IPS-NIHi11 (cell line): Measurements from ENCODE around the gene GPATCH8.

ENCODE experiments used
- DNase-seq: peaks from one replicate; pipeline ENCODE4 v3.0.0; 2012; ENCODE audit warnings: mixed read lengths, low spot score

The GPATCH8 gene

DNA sequence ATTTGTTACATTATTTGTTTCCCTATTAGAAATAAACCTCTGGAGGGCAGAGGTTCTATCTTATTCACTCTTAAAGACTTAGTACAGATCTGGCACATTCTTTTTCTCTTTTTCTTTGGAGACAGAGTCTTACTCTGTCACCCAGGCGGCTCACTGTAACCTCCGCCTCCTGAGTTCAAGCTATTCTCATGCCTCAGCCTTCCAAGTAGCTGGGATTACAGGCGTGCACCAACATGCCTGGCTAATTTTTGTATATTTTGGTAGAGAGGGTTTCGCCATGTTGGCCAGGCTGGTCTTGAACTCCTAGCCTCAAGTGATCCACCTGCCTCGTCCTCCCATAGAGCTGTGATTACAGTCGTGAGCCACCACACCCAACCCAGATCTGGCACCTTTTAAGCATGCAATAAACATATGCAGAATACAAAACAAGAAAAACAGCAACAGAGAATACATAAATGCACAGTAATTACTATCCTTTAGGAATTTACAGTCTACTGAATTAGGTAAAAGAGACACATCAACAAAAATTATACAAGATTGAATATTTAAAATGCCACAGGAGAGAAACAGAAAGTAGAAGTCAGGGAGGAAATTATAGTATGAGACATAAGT, 52.1 kb downstream of the GPATCH8 start:
- DNase-seq: no peak

DNA sequence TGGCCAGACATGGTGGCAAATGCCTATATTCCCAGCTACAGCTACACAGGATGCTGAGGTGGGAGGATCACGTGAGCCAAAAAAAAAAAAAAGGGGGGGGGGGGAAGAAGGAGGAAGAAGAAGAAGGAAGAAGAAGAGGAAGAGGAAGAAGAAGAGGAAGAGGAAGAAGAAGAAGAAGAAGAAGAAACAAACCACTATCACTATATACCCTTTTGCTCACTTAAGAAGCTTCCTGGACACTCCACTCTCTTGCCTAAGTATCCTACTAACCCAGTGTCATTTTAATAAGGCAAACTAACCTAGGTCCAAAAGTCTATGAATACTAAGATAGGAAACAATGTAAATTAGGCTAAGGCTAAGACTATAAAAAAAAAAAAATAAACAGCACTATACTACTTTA, 54.8 kb downstream of the GPATCH8 start:
- no peak for DNase-seq

DNA sequence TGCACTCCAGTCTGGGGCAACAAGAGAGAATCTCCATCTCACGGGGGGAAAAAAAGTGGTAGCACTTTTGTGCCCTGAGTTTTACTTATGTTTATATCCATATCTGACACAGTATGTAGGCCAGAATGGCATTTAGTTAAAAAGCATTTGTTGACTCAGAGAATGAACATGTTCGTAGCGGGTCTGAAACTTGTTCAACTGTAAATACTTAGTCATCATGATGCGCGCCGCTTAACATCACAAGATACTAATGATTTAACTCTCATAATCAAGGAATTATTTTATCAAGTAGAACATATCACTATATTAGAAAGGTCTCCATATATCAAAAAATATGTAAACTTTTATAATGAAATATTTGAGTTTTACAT, 58.5 kb downstream of the GPATCH8 start:
- no peak for DNase-seq

DNA sequence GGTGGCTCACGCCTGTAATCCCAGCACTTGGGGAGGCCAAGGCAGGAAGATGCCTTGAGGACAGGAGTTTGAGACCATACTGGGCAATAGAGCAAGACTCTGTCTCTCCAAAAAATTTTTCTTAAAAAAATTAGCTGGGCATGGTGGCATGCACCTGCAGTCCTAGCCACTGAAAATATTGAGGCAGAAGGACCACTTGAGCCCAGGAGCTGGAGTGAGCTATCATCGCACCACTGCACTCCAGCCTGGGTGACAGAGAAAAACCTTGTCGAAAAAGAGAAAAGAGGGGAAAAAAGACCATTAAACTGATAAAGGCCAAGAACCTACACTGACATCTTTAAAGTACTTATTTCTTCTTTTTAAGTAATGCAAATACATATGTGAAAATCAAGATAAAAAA, 60.4 kb downstream of the GPATCH8 start:
- no peak for DNase-seq

DNA sequence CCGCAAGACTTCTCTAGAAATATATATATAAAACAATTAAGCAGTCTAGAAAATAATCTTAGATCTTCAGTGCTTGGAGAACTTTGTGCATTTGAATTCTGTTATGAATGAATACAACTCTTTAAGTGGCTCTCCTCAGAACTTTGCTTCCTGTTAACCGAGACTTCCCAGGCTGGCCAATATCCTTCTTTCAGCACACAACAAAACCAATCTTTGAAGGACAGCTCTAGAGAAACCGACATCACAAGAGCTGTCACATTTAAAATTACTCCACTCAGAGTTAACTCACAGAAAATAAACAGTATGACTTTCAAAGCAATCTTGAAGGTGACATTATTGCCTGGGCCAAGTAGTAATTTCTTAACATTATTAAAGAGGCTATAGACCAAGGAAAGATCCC, 64.0 kb downstream of the GPATCH8 start:
- DNase-seq: no peak

DNA sequence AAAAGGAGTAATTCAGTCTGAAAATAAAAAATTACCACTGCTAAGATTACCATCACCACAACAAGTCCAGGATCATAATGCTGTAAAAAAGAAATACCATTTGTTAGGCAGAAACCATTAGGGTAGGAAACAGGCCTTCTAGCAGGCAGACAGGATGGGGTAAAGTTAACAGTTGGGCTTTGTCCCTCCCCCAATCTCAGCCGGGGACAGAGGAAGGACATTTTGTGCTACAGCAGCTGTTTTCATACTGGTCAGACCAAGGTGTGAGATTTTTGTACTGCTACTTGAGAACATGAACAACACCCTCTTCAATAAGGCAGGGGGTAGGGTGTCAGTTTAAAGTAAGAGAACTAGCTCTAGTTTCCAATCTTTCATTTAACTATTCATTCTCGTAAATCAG, 64.6 kb downstream of the GPATCH8 start:
- DNase-seq: no peak

DNA sequence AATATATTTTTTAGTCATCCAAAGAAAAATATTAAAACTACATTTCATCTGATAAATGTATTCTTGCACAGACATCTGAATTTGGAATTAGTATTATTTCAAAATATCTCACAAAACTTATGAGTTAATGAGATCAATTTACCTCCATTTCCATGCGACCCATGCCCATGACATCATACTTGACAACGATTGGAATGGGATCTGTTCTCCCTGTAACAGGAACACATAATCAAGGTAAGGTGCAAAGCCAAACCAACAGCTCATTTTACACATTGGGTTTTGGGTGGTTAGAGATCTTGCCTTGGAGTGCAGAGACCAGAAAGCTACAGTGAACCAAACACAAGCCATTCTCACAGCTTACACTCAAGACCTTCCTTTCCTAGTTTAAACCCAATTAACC, 66.9 kb downstream of the GPATCH8 start:
- no peak for DNase-seq

DNA sequence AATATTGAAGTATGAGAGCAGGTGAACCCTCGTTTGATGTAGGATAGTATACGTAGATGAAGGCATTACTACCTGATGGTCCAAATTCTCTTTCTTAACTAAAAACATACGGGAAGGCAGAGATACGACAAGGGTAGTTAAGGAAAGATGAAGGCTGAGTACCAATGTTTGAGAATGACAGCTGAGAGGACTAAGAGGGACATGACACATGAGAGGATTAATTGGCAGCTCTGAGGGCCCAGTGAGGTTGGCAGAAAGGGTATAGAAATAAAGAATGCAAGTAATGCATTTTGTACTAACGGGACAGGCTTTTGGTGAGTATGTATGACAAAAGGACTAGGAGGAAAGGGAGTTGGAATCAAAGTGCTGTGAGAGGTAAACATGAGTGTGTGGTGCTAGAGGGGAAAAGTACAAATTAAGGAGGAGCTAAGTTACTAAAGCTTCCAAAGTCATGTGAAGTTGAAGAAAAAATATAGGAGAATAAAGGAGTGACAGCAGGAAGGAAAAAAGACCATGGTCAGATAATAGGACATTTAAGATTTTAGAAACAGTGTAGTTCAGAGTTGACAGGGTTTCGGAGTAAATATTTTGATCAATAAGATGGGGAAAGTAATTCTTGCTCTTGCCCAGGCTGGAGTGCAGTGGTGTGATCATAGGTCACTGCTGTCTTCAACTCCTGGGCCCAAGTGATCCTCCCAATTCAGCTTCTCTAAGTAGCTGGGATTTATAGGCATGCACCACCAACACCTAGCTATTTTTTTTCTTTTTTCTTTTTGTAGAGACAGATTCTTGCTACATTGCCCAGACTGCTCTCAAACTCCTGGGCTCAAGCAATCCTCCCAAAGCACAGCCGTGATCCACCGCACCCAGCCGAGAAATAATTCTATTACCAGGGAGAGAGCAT, 70.7 kb downstream of the GPATCH8 start:
- no peak for DNase-seq

DNA sequence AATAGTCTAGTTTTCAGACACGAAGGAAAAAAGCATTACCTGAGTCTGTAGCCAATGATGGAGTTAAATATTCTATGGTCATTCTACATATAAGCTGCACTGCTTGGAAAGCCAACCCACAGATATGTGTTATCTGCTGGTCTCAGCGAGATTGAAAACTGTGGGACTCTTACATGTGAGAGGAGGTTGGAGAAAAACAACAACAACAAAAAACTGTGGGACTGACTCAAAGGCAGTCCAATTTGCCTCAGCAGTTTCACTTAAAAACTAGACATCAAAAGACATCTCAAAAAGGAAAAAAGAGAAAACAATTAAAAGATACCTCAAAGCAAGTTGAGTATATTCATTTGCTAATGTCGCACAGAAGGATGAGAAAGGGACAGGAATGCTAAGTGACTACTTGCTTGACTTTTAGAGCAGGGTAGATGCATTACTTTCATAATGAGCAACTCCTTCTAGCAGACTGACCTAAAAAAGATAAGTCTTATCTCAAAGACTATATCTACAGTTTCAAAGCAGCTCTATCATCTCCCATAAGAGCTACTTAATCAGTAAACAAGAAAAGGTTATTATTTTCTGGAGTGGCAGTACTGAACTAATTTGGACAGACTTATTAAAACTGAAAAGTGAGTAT, 78.3 kb downstream of the GPATCH8 start:
- no peak for DNase-seq

DNA sequence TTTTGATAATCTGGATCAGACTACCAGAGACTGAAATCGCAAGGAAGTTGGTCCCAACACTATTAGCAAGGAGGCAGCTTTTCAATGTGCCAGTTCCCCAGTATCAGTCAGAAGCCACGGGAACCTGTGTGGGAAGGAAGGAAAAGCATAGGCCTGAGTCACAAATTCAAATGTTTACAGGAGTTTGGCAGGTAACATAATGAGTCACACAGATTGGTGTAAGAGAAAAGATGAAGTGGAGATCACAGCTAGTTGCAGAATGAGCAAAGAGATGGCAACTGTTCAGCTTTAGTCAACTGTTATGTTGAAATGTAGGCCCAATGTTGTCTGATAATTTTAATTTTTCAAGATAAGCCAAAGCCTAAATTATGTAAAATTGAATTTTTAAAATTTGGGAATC, 85.7 kb downstream of the GPATCH8 start:
- DNase-seq: no peak

DNA sequence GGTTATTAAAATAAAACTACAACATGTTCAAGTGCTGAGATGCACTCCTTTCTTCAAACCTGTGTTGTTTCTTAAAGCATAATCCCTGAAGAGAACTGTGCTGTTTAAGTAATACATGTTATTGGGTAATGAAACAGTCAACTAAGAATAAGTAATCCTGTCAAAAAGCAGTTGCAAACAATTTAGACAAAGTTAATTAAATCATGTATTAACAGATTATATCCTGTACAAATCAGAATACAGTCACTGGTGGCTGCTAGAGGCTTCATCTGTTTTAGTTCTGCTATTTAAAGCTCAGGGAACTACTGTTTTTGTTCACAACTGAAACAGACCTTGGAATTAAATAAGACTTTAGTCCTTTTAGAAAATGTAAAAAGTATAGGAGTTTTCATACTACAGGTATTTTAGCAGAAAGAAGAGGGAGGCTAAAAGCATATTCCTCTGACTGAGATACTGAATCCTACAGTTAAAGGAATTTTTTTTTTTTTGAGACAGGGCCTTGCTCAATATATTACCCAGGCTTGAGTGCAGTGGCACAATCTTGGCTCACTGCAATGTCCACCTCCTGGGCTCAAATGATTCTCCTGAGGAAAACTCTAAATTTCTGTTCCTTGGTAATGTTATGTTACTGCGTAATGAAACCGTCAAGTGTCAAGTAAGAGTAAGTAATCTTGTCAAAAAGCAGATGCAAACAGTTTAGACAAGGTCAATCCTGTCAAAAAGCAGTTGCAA, 86.5 kb downstream of the GPATCH8 start:
- DNase-seq: no peak

DNA sequence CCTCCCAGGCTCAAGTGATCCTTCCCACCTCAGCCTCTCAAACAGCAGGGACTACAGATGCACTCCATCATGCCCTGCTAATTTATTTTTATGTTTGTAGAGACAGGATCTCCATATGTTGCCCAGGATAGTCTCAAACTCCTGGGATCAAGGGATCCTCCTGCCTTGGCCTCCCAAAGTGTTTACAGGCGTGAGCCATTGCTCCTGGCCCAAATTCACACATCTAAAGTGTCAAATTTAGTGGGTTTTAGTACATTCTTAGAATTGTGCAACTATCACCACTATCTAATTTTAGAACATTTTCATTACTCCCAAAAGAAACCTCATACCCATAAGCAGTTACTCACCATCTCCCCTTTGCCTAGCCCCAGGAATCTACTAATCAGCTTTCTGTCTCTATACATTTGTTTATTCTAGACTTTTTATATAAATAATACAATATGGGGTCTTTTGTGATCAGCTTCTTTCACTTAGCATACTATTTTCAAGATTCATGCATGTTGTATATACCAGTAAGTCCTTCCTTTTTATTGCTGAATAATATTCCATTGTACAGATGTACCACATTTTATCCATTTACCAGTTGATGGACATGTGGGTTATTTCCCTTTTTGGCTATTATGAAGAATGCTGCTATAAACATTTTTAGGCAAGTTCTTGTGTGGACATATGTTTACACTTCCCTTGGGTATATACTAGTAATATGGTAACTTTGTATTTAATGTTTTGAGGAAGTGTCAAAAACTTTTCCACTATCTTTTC, 88.6 kb downstream of the GPATCH8 start:
- no peak for DNase-seq

DNA sequence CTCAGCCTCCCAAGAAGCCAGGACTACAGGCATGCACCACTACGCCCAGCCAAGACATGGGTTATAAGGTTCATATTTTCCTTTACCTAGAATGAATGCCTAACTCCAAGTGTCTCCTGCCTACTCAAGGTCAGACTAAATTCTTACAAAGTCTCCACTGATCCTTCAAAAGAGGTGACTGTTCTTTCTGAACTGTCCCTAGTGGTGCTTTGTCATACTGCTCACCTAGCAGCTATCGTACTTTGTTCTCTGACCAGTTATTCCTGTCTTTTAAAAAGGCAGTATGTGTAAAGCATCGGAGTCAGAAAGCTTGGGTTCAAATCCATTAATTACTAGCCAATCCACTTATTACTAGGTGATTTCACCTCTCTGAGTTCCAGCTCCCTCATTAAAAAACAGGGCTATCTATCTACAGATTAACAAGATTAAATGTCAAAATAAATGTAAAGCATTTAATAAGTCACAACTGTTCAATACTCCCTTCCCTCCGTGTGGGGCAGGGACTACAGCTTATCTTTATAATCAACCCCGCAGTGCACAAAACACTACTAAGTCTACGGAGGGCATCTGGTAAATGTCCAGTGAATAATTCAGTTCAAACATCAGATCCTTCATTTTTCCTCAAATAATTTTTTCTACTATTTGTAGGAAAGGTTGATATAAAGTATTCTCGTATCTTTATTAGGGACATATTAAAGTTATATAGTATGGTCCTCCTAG, 93.7 kb downstream of the GPATCH8 start:
- DNase-seq: no peak

DNA sequence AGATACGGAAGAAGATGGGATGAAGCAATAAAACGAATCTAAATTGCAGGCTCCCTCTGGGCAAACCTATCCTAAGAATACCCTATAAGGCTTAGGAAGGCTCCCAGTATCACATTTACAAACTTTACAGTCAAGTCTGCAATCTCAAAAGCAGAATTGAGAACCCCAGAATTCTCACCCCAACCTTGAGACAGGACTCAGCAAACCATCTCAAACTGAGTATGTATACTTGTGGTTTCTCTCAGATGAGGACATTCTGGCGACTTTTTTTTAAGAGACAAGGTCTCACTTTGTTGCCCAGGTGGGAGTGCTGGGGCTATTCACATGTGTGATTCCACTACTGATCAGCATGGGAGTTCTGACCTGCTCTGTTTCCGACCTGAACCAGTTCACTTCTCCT, 94.4 kb downstream of the GPATCH8 start:
- DNase-seq: no peak

DNA sequence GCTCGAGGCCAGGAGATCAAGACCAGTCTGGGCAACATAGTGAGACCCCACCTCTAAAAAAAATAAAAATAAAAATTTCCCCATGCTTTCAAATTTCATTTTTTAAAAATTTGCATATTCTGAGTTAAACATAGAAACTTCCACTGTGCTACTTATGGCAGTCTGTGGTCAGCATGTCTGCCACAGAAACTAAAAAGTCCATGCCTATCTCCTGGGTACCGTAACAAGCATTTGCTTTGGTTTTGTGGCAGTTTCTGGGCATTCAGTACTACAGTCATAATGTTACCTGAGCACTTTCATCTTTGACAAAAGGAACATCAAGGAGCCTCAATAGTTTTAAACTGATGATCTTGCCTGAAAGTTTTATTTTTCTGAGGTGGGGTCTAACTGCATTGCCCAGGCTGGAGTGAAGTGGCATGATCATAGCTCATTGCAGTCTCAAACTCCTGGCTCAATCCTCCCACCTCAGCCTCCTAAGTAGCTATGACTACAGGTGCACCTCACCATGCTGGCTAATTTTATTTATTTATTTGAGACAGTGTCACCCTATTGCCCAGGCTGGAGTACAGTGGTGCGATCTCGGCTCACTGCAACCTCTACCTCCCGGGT, 100.5 kb downstream of the GPATCH8 start:
- DNase-seq: no peak

DNA sequence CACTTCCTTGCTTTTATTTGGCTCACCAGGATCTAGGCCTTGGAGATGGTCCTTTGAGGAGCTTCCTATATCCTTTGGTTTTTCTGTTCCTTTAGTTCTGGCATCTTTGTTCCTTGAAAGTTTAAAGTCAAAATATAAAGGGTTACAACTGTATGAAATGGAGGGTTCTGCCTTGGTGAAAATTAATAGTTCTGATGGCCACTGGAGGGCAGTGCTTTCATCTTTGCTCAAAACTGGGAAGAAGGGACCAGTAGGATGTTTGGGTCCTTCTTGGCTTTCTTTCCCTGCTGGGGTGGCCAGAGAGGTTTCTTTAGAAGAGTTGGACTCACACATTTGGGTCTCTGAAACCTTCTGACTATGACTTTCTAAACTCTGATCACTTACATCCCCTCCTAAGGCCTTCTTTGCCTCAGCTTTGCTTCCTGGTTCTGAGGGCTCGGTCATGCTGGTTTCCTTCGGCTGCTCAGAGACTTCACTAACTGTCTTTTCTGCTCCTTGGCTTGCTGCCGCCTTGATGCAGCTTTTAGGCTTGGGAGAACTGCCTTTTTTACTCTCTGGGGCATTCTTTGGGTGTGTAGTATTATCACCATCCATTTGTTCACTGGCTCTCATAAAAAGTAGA, 102.9 kb downstream of the GPATCH8 start:
- peak; percentile 47 for DNase-seq

DNA sequence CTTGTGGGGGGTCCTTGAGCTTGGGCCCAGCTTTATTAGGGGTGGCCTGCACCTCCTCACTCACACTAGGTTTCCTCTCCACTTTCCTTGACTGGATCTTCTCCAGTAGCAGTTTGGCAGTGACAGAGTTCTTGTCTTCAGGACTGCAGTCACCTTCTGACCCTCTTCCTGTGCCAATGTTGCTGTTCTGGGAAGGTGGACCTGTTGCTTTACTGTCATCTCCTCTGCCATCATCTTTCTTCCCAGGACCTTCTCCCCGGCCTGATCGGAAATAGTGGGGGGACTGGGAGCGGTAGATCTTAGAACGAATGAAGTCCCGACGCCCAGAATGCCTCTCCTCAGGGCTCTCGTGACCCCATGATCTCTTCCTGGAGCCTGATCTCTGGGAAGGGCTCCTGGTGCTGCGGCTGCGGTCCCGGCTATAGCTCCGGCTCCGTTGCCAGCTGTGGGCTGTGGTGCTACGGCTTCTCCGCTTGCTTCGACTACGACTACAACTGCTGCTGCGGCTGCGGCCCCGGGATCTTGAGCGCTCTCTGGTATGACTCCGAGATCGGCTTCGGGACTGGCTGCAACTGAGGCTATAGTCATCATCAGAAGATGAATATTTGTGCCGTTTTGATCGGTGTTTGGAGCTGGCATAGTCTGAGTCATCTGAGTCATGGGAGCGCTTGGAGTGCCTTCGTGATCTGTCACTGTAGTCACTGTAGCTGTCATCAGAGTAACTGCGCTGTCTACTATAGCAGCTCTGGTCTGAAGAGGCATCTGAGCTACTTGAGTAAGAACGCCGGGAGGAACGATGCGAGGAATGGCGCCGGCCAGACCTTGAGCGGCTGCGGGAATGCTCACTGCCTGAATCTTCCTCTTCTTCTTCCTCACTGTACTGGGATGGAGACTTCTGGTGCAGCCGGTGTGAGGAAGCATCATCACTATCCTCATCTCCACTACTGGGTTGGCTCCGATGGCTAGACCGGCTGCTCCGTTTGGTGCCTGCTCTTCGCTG, 104.2 kb downstream of the GPATCH8 start:
- no peak for DNase-seq

DNA sequence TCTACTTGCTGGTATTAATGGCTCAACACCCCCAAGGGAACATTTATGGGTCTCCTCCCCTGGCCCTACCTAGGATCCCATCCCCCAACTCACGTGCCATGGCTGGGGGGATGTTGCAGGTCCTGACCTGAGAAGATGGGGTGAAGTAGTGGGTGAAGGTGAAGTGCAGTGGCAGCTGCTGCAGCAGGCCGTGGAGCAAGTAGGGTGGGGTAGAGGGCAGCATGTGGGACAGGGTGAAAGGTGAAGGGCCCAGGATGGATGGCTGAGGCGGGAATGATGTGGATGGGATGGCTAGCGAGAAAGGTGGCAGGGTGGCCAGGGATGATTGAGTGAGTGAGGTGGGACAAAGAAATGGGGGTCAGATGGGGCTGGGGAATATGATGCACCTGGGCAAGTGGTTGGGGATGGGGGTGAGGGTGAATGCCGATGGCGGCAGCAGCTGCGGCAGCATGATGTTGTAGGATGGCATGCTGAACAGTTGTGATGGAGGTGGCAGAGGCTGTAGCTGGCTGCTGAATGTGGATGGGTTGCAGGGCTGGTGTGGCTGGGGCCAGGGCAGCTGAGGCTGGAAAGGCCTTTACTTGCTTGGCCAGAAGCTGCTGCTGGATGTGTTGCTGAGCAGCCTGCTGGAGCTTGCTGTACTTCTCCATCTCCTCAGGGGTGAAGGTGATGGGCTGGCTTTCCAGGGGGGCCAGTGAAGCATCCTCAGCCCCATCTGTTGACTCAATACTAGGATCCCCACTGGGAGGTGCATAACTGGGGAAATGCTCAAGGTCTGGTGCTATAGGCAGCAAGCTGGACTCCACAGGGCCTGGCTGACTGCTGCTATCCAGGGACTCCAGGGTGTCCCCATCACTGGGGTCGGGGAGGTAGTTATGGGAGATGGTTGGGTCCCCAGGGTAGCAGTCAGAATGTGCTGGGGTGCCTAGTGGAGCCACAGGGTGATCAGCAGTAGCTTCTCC, 105.4 kb downstream of the GPATCH8 start:
- DNase-seq: no peak
